GM23338 (cell line): ENCODE measurements around the gene KRT33B. TPM values are rescaled to one million over a fixed set of nuclear protein-coding genes. Genes with fewer than 3 reads are reported as not detected.

ENCODE experiments used
- ATAC-seq: fragments of 200-7000 bp; cut with Tn5 transposase; 3 replicates; pipeline ENCODE4 v1.9.1; 2020
- DNase-seq: peaks from one replicate; pipeline ENCODE4 v3.0.0-alpha.2; 2015; ENCODE audit warnings: low spot score
- H2AFZ ChIP-seq: fragments of 200-600 bp; sonication (generic); 2 replicates; pipeline ENCODE4 v1.8.0; 2016; ENCODE audit warnings: antibody characterized with exemption, mild to moderate bottlenecking, moderate library complexity
- H3F3A ChIP-seq: fragments of 200-600 bp; sonication (generic); replicated peaks from 2 replicates; pipeline ENCODE4 v1.8.0; 2017; ENCODE audit warnings: antibody characterized with exemption, mixed run types, low read depth
- H3K27ac ChIP-seq: fragments of 200-600 bp; sonication (generic); 2 replicates; pipeline ENCODE4 v1.6.1; 2016; ENCODE audit warnings: low read depth
- H3K27me3 ChIP-seq: fragments of 200-600 bp; sonication (generic); 2 replicates; pipeline ENCODE4 v1.8.0; 2016; ENCODE audit warnings: mild to moderate bottlenecking, mixed run types, moderate library complexity; ENCODE audit not compliant: insufficient read depth
- H3K36me3 ChIP-seq: fragments of 200-600 bp; sonication (generic); 2 replicates; pipeline ENCODE4 v1.8.0; 2016; ENCODE audit warnings: mild to moderate bottlenecking; ENCODE audit not compliant: insufficient read depth
- H3K4me1 ChIP-seq: fragments of 200-600 bp; sonication (generic); 2 replicates; pipeline ENCODE4 v1.8.0; 2016; ENCODE audit warnings: mild to moderate bottlenecking, moderate library complexity; ENCODE audit not compliant: insufficient read depth
- H3K4me2 ChIP-seq: fragments of 200-600 bp; sonication (generic); 2 replicates; pipeline ENCODE4 v1.7.1; 2017; ENCODE audit warnings: mixed run types
- H3K4me3 ChIP-seq: fragments of 200-600 bp; sonication (generic); 2 replicates; pipeline ENCODE4 v1.6.1; 2016; ENCODE audit warnings: mixed run types
- H3K79me2 ChIP-seq: fragments of 200-600 bp; sonication (generic); replicated peaks from 2 replicates; pipeline ENCODE4 v1.8.0; 2017; ENCODE audit warnings: mild to moderate bottlenecking; ENCODE audit not compliant: insufficient read depth
- H3K9me2 ChIP-seq: fragments of 200-600 bp; sonication (generic); 2 replicates; pipeline ENCODE4 v1.8.0; 2017; ENCODE audit not compliant: insufficient read depth
- H4K20me1 ChIP-seq: fragments of 200-600 bp; sonication (generic); replicated peaks from 2 replicates; pipeline ENCODE4 v1.8.0; 2017; ENCODE audit warnings: mild to moderate bottlenecking; ENCODE audit not compliant: insufficient read depth
- H3K27ac Mint-ChIP-seq: 2 replicates; pipeline ENCODE4 v1.8.0; 2020; ENCODE audit warnings: inconsistent platforms, mild to moderate bottlenecking, moderate library complexity, mixed read lengths
- H3K27me3 Mint-ChIP-seq: 3 replicates; pipeline ENCODE4 v1.8.0; 2022; ENCODE audit warnings: low read depth, mild to moderate bottlenecking, moderate library complexity, mixed read lengths, inconsistent platforms; ENCODE audit not compliant: insufficient read depth, poor library complexity
- H3K36me3 Mint-ChIP-seq: 3 replicates; pipeline ENCODE4 v1.8.0; 2021; ENCODE audit warnings: low read depth, mild to moderate bottlenecking, inconsistent platforms, moderate library complexity, mixed read lengths
- H3K4me1 Mint-ChIP-seq: 3 replicates; pipeline ENCODE4 v1.8.0; 2020; ENCODE audit warnings: mild to moderate bottlenecking, inconsistent platforms, mixed read lengths
- H3K4me3 Mint-ChIP-seq: 3 replicates; pipeline ENCODE4 v1.8.0; 2021; ENCODE audit warnings: moderate library complexity, mild to moderate bottlenecking, inconsistent platforms, mixed read lengths
- H3K9me3 Mint-ChIP-seq: 3 replicates; pipeline ENCODE4 v1.8.0; 2020; ENCODE audit warnings: moderate library complexity, mild to moderate bottlenecking, inconsistent platforms, mixed read lengths
- CTCF ChIP-seq, 2 experiments: fragments of 200-600 bp in 1 of 2; sonication (generic) in 1 of 2; conservative IDR thresholded peaks; 2 replicates each; pipeline versions ENCODE4 v1.5.1 to v1.6.1; 2016 to 2017; ENCODE audit warnings: antibody characterized with exemption in 2 of 2, low read depth in 2 of 2, mild to moderate bottlenecking in 2 of 2, moderate library complexity in 1 of 2
- ETS1 ChIP-seq: IDR thresholded peaks from 2 replicates; pipeline ENCODE4 v1.6.1; 2016; ENCODE audit warnings: antibody characterized with exemption
- EZH2 ChIP-seq: fragments of 200-600 bp; sonication (generic); IDR thresholded peaks from one replicate; pipeline ENCODE4 v1.8.0; 2017; ENCODE audit warnings: antibody characterized with exemption, mild to moderate bottlenecking, low read depth; ENCODE audit not compliant: unreplicated experiment
- EZH2phosphoT487 ChIP-seq: fragments of 200-600 bp; sonication (generic); IDR thresholded peaks from one replicate; pipeline ENCODE4 v1.8.1; 2018; ENCODE audit warnings: antibody characterized with exemption; ENCODE audit not compliant: unreplicated experiment
- JUNB ChIP-seq: IDR thresholded peaks from one replicate; pipeline ENCODE4 v1.6.1; 2016; ENCODE audit warnings: antibody characterized with exemption; ENCODE audit not compliant: unreplicated experiment
- NANOG ChIP-seq: IDR thresholded peaks from 2 replicates; pipeline ENCODE4 v1.6.1; 2016; ENCODE audit warnings: antibody characterized with exemption, borderline replicate concordance
- POLR2AphosphoS5 ChIP-seq: IDR thresholded peaks from 2 replicates; pipeline ENCODE4 v1.6.1; 2016; ENCODE audit warnings: antibody characterized with exemption, low read depth
- REST ChIP-seq: IDR thresholded peaks from one replicate; pipeline ENCODE4 v1.6.1; 2018; ENCODE audit warnings: antibody characterized with exemption; ENCODE audit not compliant: unreplicated experiment
- STAT1 ChIP-seq: IDR thresholded peaks from one replicate; pipeline ENCODE4 v1.6.1; 2016; ENCODE audit warnings: antibody characterized with exemption; ENCODE audit not compliant: unreplicated experiment
- ZNF331 ChIP-seq: fragments of 250-450 bp; sonication (Bioruptor Pico); IDR thresholded peaks from 2 replicates; pipeline ENCODE4 v1.5.0; 2020; ENCODE audit warnings: low read depth, mild to moderate bottlenecking, moderate library complexity
- polyA plus RNA-seq: library from polyadenylated mRNA; unstranded; fragments of >200 nt; fragmentation: Nextera tagmentation; extraction: Ambion mirVana; gene quantifications from 2 replicates; pipeline ENCODE4 v1.2.1, GENCODE V29; 2016
- total RNA-seq: library from RNA; depleted of rRNA; stranded (reverse); fragments of >200 nt; shearing (Covaris generic); gene quantifications from 2 replicates; pipeline ENCODE4 v1.2.3, GENCODE V29; 2014

The KRT33B gene
- total and polyA plus RNA-seq, 2 experiments from 2014 or later, result not detected

- Histone ChIP-seq H3F3A (no peaks in the 10 kb centered on the region), H3K36me3 (no peaks in the 10 kb centered on the region), H3K4me3 (no peak overlapping the region), H4K20me1 (no peaks in the 10 kb centered on the region), H3K27ac (no peak overlapping the region), H3K27me3 (no peaks in the 10 kb centered on the region), H3K9me2 (peaks cover 11% of the 10 kb centered on the region), H3K79me2 (no peaks in the 10 kb centered on the region), H3K4me2 (no peak overlapping the region), H3K4me1 (no peaks in the 10 kb centered on the region), H2AFZ (no peak overlapping the region)
- no peak overlapping the region for H3K4me3 Mint-ChIP-seq
- H3K27me3 Mint-ChIP-seq, result peaks cover 1% of the 10 kb centered on the region
- H3K36me3 Mint-ChIP-seq, result no peaks in the 10 kb centered on the region
- ATAC-seq, result no peak
- TF ChIP-seq STAT1 (no peak), EZH2phosphoT487 (no peak), CTCF (conservative IDR thresholded peaks at IDR 0.05; ENCODE audit: low read depth in 2 of 2) (no peak), POLR2AphosphoS5 (no peak), ETS1 (no peak), JUNB (no peak), NANOG (no peak), REST (no peak), ZNF331 (CRISPR knock-in tag) (no peak), EZH2 (no peak)
- DNase-seq, result no peak
- H3K4me1 Mint-ChIP-seq, result peaks cover 15% of the 10 kb centered on the region
- H3K27ac Mint-ChIP-seq, result no peak overlapping the region
- H3K9me3 Mint-ChIP-seq, result no peaks in the 10 kb centered on the region
These were observed 48.7 kb upstream of the KRT33B start for GRCh38 chr17:41418116-41418860.
